ENCODE data around the gene NUP188. TPM values are rescaled to one million over a fixed set of nuclear protein-coding genes. Genes with fewer than 3 reads are reported as not detected.

The NUP188 gene
- total RNA-seq, 2 experiments from 2014 or later = 65.8 to 73.6 TPM

DNA sequence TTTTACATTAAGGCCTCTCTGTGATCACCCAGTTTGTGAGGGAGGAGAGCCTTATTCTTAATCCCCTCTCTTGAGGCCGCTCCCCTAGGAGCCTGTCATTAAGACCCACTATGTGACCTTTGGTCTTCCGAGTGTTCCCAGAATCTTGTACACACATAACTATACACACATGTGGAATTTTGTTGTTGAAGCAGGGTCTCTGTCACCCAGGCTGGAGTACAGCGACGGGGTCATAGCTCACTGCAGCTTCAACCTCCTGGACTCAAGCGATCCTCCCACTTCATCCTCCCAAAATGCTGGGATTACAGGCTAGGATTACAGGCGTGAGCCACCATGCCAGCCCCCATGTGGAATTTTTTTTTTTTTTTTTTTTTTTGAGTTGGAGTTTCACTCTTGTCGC lies 41.5 kb upstream of the NUP188 start:
- no peak overlapping the region for H3K27ac Mint-ChIP-seq
- ChIA-PET CTCF (interaction anchor here (1.0 kb wide), 1 partner anchor 88 kb away, joined by 5 read pairs; no protein-coding TSS in a partner anchor), POLR2A (interaction anchor here (1.8 kb wide), 1 partner anchor 23 kb away, joined by 5 read pairs; no protein-coding TSS in a partner anchor)
- no peaks in the 10 kb centered on the region for H3K9me3 Mint-ChIP-seq
- peaks cover 44% of the 10 kb centered on the region for H3K36me3 Mint-ChIP-seq (ENCODE audit: low read depth)
- no peak for DNase-seq
- H3K4me3 Mint-ChIP-seq = no peak overlapping the region
- H3K27me3 Mint-ChIP-seq = no peaks in the 10 kb centered on the region
- H3K4me1 Mint-ChIP-seq = peaks cover 55% of the 10 kb centered on the region

DNA sequence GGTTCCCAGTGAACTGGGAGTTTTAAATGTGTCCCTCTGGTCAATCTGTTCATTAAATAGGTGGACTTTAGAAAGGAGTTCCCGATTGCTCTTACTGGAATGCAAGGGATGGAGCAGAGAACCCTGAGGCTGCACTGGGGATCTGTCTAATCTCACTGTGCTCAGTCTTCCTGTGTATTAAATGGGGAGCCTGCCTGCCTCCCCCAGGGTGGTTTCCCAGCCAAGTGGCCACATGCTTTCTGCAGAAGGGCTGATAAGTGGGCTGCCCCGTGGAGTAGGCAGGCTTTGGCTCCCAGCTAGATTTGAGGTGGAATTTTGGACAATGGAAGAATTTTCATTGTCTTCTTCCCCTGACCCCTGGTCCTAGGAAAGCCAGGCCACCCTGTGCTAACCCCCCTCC lies 40.8 kb upstream of the NUP188 start:
- no peak for DNase-seq
- H3K4me3 Mint-ChIP-seq = no peak overlapping the region
- H3K36me3 Mint-ChIP-seq (ENCODE audit: low read depth) = peaks cover 46% of the 10 kb centered on the region
- H3K4me1 Mint-ChIP-seq = peaks cover 53% of the 10 kb centered on the region
- peak overlapping the region; percentile 3 for H3K27ac Mint-ChIP-seq
- H3K9me3 Mint-ChIP-seq = no peaks in the 10 kb centered on the region
- CTCF ChIA-PET = interaction anchor here (1.0 kb wide), 1 partner anchor 89 kb away, joined by 5 read pairs; no protein-coding TSS in a partner anchor
- POLR2A ChIA-PET = interaction anchor here (1.8 kb wide), 1 partner anchor 24 kb away, joined by 5 read pairs; no protein-coding TSS in a partner anchor
- H3K27me3 Mint-ChIP-seq = no peaks in the 10 kb centered on the region

DNA sequence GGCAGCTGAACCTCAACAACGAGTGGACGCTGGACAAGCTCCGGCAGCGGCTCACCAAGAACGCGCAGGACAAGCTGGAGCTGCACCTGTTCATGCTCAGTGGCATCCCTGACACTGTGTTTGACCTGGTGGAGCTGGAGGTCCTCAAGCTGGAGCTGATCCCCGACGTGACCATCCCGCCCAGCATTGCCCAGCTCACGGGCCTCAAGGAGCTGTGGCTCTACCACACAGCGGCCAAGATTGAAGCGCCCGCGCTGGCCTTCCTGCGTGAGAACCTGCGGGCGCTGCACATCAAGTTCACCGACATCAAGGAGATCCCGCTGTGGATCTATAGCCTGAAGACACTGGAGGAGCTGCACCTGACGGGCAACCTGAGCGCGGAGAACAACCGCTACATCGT lies 39.1 kb upstream of the NUP188 start:
- DNase-seq = no peak
- ChIA-PET POLR2A (no interaction called here), CTCF (interaction anchor here (1.0 to 1.3 kb wide), 2 partner anchors 18 to 45 kb away, joined by 3 read pairs; no protein-coding TSS in a partner anchor)
- Mint-ChIP-seq H3K4me1 (peaks cover 53% of the 10 kb centered on the region), H3K36me3 (ENCODE audit: low read depth) (peaks cover 51% of the 10 kb centered on the region), H3K27ac (no peak overlapping the region), H3K4me3 (no peak overlapping the region), H3K27me3 (no peaks in the 10 kb centered on the region), H3K9me3 (no peaks in the 10 kb centered on the region)

DNA sequence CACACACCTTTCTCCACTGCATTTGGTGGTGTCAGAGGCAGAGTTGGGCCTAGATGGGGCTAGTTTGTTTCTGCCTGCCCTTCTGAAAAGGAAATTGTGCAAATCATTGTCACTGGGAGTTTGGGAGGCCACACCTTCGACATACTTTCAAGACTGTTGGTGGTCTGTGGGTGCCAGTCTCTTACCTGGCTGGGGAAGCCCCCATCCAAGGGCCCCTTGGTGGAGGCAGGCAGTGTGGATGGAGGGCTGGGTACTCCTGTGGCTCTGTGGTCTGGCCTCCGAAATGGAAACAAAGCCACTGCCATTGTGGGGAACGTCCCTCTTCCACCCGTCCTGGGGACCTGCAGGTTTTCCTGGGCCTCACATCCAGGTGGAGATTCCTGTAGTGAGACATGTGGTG lies 37.6 kb upstream of the NUP188 start:
- Mint-ChIP-seq H3K4me1 (peaks cover 51% of the 10 kb centered on the region), H3K4me3 (no peak overlapping the region), H3K27me3 (no peaks in the 10 kb centered on the region), H3K9me3 (no peaks in the 10 kb centered on the region), H3K27ac (peak overlapping the region; percentile 53), H3K36me3 (ENCODE audit: low read depth) (peaks cover 53% of the 10 kb centered on the region)
- no peak for DNase-seq
- CTCF ChIA-PET = no interaction called here
- POLR2A ChIA-PET = no interaction called here

DNA sequence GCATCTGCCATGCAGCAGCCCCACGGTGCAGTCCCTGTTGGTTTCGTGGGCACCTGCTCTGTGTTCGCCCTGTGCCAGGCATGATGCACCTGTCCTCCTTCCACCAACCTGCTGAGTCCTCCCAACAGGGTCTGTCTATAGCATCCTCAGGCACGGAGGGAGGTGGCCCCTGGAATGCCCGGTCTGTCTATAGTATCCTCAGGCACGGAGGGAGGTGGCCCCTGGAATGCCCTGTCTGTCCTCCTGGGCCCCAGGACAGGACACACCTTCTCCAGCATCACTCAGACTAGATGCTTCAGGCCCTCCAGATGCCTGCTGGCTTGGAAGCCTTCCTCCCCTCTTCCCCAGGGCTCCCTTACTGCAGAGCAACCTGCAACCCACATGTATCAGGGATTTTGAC lies 36.6 kb upstream of the NUP188 start:
- peaks cover 57% of the 10 kb centered on the region for H3K36me3 Mint-ChIP-seq (ENCODE audit: low read depth)
- H3K4me1 Mint-ChIP-seq = peaks cover 44% of the 10 kb centered on the region
- no peak overlapping the region for H3K4me3 Mint-ChIP-seq
- no peaks in the 10 kb centered on the region for H3K27me3 Mint-ChIP-seq
- DNase-seq = no peak
- peak overlapping the region; percentile 49 for H3K27ac Mint-ChIP-seq
- no peaks in the 10 kb centered on the region for H3K9me3 Mint-ChIP-seq
- ChIA-PET POLR2A (no interaction called here), CTCF (no interaction called here)

DNA sequence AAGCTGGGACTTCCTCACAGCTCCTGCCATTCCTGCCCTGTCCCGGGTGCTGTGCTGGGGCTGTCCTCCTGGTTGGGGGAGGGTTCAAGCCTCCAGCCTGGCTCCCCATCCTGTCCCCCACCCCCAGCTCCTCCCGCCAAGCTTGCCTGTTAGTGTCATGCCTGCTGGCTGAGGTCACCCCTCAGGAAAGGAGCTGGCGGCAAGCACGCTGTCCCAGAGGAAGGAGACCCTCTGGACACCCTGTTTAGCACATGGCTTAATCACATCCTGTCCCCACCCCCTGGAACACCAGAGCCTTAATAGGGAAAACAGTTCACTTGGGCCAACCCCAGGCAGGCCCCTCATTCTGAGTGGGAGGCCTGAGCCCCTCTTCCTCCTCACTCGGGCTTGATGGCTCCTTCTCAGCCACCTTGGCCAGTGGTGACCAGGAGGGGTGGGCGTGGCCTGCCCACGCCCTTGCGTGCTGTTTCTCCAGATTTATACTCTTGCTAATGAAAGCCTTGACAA lies 35.9 kb upstream of the NUP188 start:
- Mint-ChIP-seq H3K4me3 (no peak overlapping the region), H3K36me3 (ENCODE audit: low read depth) (peaks cover 58% of the 10 kb centered on the region), H3K9me3 (no peaks in the 10 kb centered on the region), H3K27me3 (no peaks in the 10 kb centered on the region), H3K4me1 (peaks cover 41% of the 10 kb centered on the region), H3K27ac (no peak overlapping the region)
- POLR2A ChIA-PET = interaction anchor here (1.6 kb wide), 1 partner anchor 30 kb away, joined by 4 read pairs; no protein-coding TSS in a partner anchor
- DNase-seq = no peak
- CTCF ChIA-PET = interaction anchor here (0.6 kb wide), 1 partner anchor 22 kb away, joined by 5 read pairs; no protein-coding TSS in a partner anchor

DNA sequence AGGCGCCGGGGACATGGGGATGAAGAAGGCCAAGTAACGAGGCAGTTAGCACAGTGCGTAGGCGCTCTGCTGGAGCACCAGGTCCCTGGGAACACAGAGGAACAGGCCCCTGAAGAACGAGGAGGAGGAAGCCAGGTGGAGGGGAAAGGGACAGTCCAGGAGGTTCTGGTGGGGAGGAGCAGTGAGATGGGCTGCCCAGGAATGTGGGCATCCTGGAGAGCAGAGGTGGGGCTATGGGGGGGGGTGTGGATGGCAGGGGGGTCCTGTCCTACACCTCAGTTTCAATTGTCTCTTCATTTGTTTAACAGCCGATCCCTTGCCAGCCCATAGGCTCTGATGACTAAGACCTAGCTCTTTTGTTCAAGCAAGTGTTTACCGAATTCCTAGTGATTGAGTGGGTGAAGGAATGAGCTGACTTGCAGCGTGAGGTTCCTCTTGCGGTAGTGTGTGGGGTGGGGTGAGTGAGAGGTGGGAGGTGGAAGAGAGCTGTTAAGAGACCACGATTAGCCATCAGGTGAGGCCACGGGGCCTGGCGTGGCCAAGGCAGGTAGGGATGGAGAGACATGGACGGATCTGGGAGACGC lies 35.1 kb upstream of the NUP188 start:
- peak overlapping the region; percentile 45 for H3K27ac Mint-ChIP-seq
- no peaks in the 10 kb centered on the region for H3K27me3 Mint-ChIP-seq
- H3K4me3 Mint-ChIP-seq = no peak overlapping the region
- peaks cover 40% of the 10 kb centered on the region for H3K4me1 Mint-ChIP-seq
- POLR2A ChIA-PET = interaction anchor here (1.6 kb wide), 1 partner anchor 31 kb away, joined by 4 read pairs; no protein-coding TSS in a partner anchor
- H3K9me3 Mint-ChIP-seq = no peaks in the 10 kb centered on the region
- peaks cover 59% of the 10 kb centered on the region for H3K36me3 Mint-ChIP-seq (ENCODE audit: low read depth)
- CTCF ChIA-PET = no interaction called here
- DNase-seq = no peak

DNA sequence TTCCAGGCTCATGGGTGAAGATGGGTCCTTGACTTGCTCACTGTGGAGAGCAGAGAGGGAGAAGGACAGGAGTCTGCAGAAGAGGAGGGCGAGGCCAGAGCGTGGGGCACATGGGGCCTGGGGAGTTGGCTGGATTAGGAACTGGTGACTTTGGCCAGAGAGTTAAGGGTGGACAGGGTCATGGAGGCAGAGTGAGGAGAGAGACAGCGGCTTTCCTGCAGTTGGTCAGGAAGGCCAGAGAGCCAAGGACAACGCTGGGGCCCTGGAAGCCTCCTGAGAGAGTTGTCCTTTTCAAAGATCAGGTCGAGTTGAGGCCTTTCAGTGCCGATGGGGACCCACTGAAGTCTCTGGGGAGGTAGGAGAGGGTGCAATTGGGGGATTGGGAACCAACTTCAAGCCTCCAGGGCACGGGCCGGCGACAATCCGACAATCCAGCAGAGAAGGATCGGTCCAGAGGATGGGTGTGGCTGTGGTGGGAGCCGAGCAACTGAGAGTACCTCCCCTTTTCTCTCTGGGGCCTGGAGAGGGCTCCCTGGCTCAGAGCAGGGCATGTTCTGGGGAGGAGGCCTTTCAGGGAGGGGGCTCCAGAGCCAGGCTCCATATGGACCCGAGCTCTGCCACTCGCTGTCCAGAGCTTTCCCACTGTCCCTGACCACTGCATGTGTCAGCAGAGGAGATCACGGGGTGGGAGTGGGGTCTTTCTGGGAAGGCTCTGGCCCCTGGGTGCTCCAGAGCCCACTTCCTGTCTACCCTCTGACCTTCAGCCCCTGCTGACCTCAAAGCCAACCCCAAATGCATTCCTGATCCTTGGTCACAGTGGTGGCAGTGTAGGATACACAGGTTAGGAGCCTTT lies 34.2 kb upstream of the NUP188 start:
- Mint-ChIP-seq H3K4me1 (peaks cover 40% of the 10 kb centered on the region), H3K27me3 (no peaks in the 10 kb centered on the region), H3K36me3 (ENCODE audit: low read depth) (peaks cover 59% of the 10 kb centered on the region), H3K9me3 (no peaks in the 10 kb centered on the region), H3K27ac (peak overlapping the region; percentile 45), H3K4me3 (no peak overlapping the region)
- ChIA-PET CTCF (no interaction called here), POLR2A (interaction anchor here (1.6 kb wide), 1 partner anchor 32 kb away, joined by 4 read pairs; no protein-coding TSS in a partner anchor)
- no peak for DNase-seq

DNA sequence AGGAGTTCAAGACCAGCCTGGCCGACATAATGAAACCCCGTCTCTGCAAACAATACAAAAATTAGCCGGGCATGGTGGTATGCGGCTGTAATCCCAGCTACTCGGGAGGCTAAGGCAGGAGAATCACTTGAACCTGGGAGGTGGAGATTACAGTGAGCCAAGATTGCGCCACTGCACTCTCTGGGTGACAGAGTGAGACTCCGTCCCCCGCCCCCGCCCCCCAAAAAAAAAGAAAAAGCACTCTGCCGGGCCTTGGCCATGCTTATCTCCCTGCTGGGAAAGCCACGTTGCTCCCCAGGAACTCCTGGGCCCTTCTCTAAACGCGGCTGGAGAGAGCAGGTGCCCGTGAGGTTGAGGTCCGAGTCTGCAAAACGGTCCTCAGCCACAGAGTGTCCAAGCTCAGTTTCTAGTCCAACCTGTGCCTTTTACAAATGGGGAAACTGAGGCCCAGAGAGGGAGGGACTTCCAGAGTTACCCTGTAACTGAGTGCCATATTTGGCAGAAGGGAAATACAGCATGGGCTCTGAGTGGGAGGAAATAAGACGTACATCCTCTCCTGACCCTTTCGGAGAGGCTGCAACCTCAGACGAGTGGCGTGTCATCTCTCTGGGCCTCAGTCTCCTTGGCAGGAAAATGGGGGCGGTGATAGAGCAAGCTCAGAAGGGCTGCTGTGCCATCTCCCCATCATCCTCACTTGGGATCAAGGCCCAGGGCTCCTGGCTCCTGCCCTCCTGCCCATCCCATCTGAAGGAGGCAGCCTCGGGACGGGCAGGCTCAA lies 33.3 kb upstream of the NUP188 start:
- no peak for DNase-seq
- Mint-ChIP-seq H3K27ac (no peak overlapping the region), H3K4me3 (no peak overlapping the region), H3K36me3 (ENCODE audit: low read depth) (peaks cover 50% of the 10 kb centered on the region), H3K4me1 (peaks cover 35% of the 10 kb centered on the region), H3K9me3 (no peaks in the 10 kb centered on the region), H3K27me3 (no peaks in the 10 kb centered on the region)
- ChIA-PET CTCF (no interaction called here), POLR2A (interaction anchor here (0.8 kb wide), 1 partner anchor 16 kb away, joined by 4 read pairs; no protein-coding TSS in a partner anchor)

DNA sequence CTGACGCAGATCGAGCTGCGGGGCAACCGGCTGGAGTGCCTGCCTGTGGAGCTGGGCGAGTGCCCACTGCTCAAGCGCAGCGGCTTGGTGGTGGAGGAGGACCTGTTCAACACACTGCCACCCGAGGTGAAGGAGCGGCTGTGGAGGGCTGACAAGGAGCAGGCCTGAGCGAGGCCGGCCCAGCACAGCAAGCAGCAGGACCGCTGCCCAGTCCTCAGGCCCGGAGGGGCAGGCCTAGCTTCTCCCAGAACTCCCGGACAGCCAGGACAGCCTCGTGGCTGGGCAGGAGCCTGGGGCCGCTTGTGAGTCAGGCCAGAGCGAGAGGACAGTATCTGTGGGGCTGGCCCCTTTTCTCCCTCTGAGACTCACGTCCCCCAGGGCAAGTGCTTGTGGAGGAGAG lies 31.3 kb upstream of the NUP188 start:
- DNase-seq = no peak
- Mint-ChIP-seq H3K27ac (no peak overlapping the region), H3K4me3 (no peak overlapping the region), H3K36me3 (ENCODE audit: low read depth) (peaks cover 36% of the 10 kb centered on the region), H3K9me3 (no peaks in the 10 kb centered on the region), H3K27me3 (no peaks in the 10 kb centered on the region), H3K4me1 (peaks cover 27% of the 10 kb centered on the region)
- POLR2A ChIA-PET = interaction anchor here (1.3 kb wide), 1 partner anchor 13 kb away, joined by 5 read pairs; no protein-coding TSS in a partner anchor
- CTCF ChIA-PET = no interaction called here

DNA sequence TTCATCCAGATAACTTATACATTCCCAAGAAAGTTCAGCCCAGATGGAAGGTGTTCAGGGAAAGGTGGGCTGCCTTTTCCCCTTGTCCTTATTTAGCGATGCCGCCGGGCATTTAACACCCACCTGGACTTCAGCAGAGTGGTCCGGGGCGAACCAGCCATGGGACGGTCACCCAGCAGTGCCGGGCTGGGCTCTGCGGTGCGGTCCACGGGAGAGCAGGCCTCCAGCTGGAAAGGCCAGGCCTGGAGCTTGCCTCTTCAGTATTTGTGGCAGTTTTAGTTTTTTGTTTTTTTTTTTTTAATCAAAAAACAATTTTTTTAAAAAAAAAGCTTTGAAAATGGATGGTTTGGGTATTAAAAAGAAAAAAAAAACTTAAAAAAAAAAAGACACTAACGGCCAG lies 30.8 kb upstream of the NUP188 start:
- CTCF ChIA-PET = no interaction called here
- Mint-ChIP-seq H3K27me3 (no peaks in the 10 kb centered on the region), H3K36me3 (ENCODE audit: low read depth) (peaks cover 36% of the 10 kb centered on the region), H3K9me3 (no peaks in the 10 kb centered on the region), H3K4me3 (no peak overlapping the region), H3K27ac (no peak overlapping the region), H3K4me1 (peaks cover 24% of the 10 kb centered on the region)
- no peak for DNase-seq
- POLR2A ChIA-PET = no interaction called here

DNA sequence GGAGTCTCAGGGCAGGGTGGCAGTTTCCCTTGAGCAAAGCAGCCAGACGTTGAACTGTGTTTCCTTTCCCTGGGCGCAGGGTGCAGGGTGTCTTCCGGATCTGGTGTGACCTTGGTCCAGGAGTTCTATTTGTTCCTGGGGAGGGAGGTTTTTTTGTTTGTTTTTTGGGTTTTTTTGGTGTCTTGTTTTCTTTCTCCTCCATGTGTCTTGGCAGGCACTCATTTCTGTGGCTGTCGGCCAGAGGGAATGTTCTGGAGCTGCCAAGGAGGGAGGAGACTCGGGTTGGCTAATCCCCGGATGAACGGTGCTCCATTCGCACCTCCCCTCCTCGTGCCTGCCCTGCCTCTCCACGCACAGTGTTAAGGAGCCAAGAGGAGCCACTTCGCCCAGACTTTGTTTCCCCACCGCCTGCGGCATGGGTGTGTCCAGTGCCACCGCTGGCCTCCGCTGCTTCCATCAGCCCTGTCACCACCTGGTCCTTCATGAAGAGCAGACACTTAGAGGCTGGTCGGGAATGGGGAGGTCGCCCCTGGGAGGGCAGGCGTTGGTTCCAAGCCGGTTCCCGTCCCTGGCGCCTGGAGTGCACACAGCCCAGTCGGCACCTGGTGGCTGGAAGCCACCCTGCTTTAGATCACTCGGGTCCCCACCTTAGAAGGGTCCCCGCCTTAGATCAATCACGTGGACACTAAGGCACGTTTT lies 30.2 kb upstream of the NUP188 start:
- H3K27me3 Mint-ChIP-seq = no peaks in the 10 kb centered on the region
- CTCF ChIA-PET = no interaction called here
- H3K36me3 Mint-ChIP-seq (ENCODE audit: low read depth) = peaks cover 36% of the 10 kb centered on the region
- no peaks in the 10 kb centered on the region for H3K9me3 Mint-ChIP-seq
- no peak overlapping the region for H3K4me3 Mint-ChIP-seq
- H3K4me1 Mint-ChIP-seq = peaks cover 18% of the 10 kb centered on the region
- DNase-seq = no peak
- no peak overlapping the region for H3K27ac Mint-ChIP-seq
- POLR2A ChIA-PET = no interaction called here
